SKM-1 treated with dmso at 0.1 percent for 144 hours (cell line): ENCODE data around the gene C19orf44.
"Not testable (repeated sequence)": the region's sequence is repeated elsewhere in the genome, so short reads cannot be mapped to it uniquely, and the experiment has no call there.

Experiments
- DNase-seq: peaks from one replicate; lab custom pipeline; 2025; ENCODE audit not compliant: unreplicated experiment; lab: John Stamatoyannopoulos, UW

Gene C19orf44

GRCh38 chr19:16495982-16496612 lies at the start of gene C19orf44, which contains the start of gene CALR3:
Gene C19orf44 (plus strand): TSS chr19:16496394. CDS start chr19:16500793, 4,399 bp downstream.
Gene CALR3 (minus strand): TSS chr19:16496167. CDS start chr19:16496129, 38 bp downstream.
- DNase-seq: peak; percentile 99

DNA sequence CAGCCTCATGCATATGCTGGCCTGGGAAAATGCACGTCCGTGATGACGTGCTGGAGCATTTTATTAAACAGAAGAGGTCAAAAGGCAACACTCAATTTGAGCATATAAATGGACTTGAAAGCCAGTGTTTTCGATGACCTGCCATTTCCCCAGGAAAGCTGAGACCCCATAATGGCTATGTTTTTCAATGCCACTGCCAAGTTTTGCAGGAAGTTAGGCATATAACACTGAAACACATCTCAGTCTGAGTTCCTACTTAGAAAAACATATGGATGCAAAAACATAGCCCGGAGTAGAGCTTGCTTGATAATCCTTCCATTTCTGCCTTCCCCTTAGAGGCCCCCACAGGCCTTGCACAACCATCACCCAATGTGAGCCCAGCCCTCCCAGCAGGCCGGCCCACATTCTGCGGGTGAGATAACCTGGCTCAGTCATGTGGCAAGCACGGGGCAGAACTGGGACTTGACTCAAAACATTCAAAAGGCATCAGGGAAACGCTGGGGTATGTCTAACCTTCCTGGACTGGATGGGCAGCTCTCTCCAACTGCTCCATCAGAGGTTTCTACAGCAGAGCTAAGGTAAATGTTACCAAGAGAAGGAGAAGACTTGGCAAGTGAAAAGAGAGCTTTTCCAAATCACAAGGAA lies 49.3 kb upstream of the C19orf44 start:
- peak; percentile 77 for DNase-seq

GRCh38 chr19:16448872-16449271 lies 47.3 kb upstream of the C19orf44 start:
- not testable (repeated sequence) for DNase-seq

GRCh38 chr19:16449330-16449961 lies 46.7 kb upstream of the C19orf44 start:
- DNase-seq: no peak

- DNase-seq: no peak
Observed at GRCh38 chr19:16452325-16452724, 43.9 kb upstream of the C19orf44 start.

DNA sequence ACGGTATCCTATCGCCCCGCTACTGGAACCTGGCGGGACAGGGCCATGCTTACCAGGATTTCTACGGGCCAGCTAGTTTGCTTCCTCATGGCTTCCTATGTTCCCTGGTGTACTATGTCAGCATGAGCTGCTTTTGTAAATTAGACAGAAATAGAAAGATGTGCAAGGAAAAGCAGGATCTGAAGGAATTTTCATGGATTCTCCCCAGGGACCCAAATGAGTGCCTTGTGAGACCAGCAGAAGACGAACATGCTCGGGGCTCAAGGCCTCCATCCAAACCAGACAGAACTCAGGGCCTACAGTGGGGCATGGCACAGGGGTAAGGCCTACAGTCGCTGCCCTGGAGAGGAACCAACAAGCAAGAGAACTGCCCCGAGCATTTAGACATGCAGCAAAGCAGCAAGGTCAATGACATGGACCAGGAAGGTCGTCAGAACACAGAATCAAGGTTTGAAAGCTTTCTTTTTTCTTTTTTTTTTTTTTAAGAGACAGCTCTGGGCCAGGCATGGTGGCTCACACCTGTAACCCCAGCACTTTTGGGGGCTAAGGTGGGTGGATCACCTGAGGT lies 41.8 kb upstream of the C19orf44 start:
- DNase-seq: no peak

GRCh38 chr19:16455489-16455888 lies 40.7 kb upstream of the C19orf44 start:
- DNase-seq: no peak

- DNase-seq: no peak
Observed at GRCh38 chr19:16456652-16457194, 39.5 kb upstream of the C19orf44 start.

DNA sequence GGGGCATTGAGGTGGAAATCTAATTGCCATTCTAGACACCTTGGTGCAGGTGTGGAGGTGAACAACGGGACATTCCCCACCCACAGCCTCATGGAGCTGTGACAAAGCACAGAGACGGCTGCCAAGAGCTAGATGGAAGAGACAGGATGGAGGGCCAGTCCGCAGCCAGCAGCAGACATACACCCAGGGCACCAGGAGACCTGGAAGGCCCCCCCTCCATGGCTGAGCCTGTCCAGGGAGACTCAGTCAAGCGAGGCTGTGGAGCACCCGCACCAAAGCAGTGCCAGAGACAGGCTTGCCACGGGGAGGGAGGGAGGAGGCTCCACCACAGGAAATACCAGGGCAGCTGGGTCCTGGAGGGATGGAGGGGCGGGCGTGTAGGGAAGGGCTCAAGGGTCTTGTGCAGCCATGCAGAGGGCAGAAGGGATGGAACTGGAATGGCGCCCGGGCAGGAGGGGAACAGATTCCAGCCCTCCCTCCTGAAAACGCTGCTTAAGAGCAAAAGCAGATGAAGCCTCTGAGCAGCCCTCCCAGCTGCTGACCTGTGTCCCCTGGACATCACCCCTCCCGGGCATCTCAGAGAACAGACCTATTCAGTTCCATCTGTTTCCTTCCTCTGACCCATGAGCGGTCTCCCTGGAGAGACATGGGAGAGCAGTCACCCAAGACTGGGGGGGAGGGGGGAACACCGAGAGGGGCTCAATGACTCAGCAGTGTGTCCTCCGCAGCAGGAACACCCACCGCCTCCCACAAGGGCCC lies 38.8 kb upstream of the C19orf44 start:
- no peak for DNase-seq

DNA sequence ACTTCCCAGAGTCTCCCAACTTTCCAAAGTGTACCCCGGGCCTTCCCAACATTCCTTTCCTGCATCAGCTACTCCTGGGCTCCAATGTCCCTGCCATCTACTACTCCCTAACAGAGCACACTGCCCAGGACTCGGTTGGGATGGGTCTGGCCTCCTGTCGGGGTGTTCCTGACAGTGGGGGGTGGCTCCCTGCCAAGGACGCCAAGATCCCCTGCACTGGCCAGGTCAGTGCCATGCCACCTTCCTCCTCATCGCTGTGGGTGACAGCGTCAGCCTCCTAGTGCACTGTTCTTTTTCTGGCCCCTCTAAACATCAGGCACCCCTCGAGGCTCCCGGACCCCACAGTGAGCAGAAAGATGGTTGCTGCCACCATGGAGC lies 38.3 kb upstream of the C19orf44 start:
- DNase-seq: no peak

- DNase-seq: no peak
Observed at GRCh38 chr19:16458391-16459341, 37.5 kb upstream of the C19orf44 start.

DNA sequence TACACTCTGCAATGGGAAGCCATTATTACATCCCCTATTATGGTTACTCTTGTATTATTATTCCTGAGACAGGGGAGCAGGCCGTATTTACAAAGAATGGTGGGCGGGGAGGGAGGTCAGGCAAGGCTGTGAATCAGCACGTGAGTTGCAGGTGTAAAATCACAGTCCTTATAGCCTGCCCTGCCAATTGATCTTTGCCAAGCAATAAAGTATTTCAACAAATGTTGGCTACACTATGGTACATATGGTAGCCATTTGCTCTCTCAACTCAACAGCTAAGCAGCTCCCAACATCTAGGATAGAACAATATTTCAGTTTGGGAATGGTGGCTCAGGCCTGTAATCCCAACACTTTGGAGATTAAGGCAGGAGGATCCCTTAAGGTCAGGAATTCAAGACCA lies 36.5 kb upstream of the C19orf44 start:
- DNase-seq: no peak

DNA sequence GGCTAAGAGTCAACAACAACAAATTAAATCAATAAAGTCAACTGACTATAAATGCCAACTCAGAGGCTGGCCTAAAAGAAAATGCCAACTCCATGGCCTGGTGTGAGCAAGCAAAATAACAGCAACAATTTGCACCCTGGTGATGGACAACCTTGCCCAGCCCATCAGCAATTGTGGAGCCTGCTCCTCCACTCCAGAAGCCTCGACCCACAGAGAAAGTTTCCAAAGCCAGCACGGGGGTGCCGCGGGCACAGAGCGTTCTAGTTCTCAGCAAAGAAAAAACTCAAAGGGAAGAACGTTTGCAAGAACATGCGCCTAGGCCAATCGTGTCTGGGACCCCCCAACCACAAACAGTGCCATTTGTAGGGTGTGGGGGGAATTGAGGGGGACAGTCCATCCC lies 35.7 kb upstream of the C19orf44 start:
- DNase-seq: no peak

GRCh38 chr19:16461630-16462051 lies 34.6 kb upstream of the C19orf44 start:
- DNase-seq: no peak

DNA sequence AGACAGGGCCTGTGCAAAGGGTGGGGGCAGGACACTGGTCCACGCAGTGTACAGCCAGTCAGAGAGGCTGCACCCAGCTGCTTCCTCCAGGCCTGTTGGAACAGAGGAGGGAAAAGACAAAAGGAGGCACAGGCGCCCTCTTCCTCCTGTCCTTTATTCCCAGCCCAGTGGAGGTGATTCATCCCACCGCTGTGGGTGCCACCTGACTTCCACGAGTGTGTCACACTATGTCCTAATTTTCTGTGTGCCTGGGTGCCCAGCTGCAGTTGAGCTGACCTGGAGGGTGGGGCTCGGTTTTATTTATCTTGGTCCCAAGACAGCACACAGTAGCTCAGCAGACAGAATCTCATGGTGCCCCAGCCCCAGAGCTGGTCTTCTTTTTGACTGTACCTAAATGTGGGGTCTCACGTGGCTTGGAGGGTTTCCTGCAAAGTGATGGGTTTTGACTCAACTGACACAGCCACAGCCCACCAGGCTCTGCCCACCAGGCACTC lies 33.4 kb upstream of the C19orf44 start:
- no peak for DNase-seq

GRCh38 chr19:16463341-16463990 lies 32.7 kb upstream of the C19orf44 start:
- DNase-seq: no peak

DNA sequence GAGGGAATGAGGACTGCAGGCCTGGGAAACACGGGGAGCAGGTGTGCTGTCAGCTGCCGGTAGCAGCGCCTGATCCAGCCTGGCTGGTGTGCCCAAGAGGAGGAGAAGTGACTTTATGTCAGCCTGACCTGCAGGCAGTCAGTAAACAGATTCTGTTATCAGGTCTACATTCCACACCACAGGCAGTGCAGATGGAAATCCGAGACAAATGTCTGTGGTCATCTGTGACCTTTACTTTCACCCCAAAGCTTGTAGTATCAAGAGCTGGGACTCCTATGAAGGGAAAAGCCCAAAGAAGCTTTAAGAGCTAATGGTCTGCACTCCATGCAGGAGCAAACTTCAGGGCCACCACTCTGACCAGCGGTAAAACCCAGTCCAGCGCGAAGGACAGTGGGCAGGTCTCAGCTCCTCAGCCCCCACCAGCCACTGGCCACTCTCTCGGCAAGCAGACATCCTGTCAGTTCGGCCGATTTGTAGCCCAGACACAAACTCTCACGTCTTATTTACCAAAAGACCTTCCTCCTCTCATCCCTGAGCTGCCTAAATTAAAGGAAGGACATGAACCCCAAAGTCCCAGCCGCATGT lies 32.1 kb upstream of the C19orf44 start:
- DNase-seq: no peak

GRCh38 chr19:16465239-16465638 lies 31.0 kb upstream of the C19orf44 start:
- no peak for DNase-seq
